GM12892 (cell line): ENCODE measurements around the gene SLIT3.

Experiments
- POLR2A ChIP-seq: IDR thresholded peaks from 2 replicates; pipeline ENCODE4 v1.6.1; 2011; ENCODE audit warnings: low read depth, low read length, control low read depth
- POLR2AphosphoS5 ChIP-seq: IDR thresholded peaks from 2 replicates; pipeline ENCODE4 v1.6.1; 2011; ENCODE audit warnings: low read depth, low read length, control low read depth
- TAF1 ChIP-seq: IDR thresholded peaks from 2 replicates; pipeline ENCODE4 v1.6.1; 2011; ENCODE audit warnings: low read depth, mild to moderate bottlenecking, control low read depth, low read length, borderline replicate concordance

GRCh38 chr5:168656633-168657032 is 644.3 kb downstream of the SLIT3 start:
- TF ChIP-seq POLR2A = no peak
- TF ChIP-seq TAF1 = no peak
- TF ChIP-seq POLR2AphosphoS5 = no peak
